GM21360 (cell line): ENCODE results near the gene SLIT1.

Experiments
- ATAC-seq: cut with Tn5 transposase; IDR thresholded peaks from one replicate; pipeline ENCODE4 v1.9.1; 2021; ENCODE audit warnings: mild to moderate bottlenecking, moderate library complexity; ENCODE audit not compliant: unreplicated experiment

Gene SLIT1

DNA sequence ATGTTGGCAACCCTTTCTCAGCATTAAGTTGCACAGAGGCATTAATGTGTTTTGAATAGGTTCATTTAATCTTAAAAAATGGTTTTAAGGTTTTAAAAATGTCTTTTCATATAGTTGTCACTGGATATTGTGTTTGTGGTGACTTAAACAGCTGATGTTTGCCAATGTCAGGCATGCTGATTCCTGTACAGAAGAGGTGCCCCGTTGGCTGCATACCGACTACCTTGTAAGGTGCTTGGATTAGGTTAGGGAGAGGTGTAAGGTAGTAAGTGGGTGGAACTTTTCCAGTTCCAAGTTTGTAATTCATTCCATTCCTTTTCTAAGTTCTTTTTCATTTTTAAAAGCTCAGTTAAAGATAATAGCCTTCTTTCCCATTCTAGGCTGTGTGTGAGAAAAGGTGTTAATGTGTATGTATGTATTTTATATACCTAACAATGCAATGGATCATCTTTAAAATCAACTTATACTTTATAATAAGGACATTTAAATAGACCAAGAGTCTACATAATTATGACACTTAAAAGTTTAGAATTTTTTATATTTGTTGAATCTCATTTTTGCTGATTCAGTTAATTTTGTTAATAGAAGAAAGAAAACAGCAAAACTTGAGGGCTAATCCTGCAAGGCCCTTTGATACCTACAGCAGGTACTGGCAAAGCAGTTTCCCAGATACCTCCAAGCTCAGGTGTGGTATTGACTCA lies 198.5 kb downstream of the SLIT1 start:
- ATAC-seq, result no peak

DNA sequence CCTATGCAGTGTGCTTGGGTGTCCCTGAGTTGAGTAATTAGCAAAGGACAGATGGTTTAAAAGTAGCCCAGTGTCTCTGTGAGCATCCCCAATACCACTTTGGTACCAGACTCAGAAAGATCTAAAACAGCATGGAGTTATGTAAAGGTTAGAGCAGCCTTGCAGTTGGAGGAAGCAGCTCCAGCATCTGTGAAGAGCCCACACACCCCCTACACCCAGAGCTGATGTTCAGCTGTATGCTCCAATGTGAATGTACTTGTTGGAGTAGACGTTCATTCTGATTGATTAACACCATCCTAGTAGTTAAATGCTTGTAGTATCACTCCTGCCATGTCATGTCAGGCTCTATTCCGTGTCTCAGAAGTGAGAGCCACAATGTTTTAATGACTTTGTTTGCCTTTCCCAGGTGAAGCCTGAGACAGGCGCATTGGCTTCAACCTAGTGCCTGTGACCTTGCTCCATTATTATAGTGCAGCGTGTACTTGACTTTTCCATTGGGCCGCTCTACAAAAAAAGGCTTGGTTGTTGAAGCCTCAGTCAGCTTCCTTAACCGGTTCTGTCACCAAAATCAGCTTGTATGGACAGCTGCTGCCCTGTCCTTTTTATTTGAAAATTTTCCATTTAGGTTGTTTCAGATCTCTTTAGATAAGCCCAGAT lies 199.4 kb downstream of the SLIT1 start:
- ATAC-seq, result no peak

- ATAC-seq, result no peak
Measured at GRCh38 chr10:96984541-96985131, 201.1 kb downstream of the SLIT1 start.

DNA sequence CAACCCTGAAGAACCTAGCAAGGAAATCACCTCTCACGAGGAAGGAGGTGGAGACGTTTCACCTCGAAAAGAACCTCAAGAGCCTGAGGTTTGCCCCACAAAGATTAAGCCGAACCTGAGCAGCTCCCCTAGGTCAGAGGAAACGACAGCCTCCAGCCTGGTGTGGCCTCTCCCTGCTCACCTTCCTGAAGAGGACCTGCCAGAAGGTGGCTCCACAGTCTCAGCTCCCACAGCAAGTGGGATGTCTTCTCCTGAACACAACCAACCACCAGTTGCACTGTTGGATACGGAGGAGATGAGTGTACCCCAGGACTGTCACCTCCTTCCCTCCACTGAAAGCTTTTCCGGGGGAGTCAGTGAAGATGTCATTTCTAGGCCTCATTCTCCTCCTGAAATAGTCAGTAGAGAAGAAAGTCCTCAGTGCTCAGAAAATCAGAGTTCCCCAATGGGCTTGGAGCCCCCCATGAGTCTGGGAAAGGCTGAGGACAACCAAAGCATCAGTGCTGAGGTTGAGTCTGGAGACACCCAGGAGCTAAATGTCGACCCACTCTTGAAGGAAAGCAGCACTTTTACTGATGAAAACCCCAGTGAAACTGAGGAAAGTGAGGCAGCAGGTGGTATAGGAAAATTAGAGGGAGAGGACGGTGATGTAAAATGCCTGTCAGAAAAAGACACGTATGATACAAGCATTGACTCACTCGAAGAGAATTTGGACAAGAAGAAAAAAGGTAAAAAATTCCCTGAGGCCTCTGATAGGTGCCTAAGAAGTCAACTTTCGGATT lies 203.4 kb downstream of the SLIT1 start:
- no peak for ATAC-seq

GRCh38 chr10:96978621-96979154 lies 207.1 kb downstream of the SLIT1 start:
- peak; percentile 71 for ATAC-seq

GRCh38 chr10:96975136-96975535 lies 210.6 kb downstream of the SLIT1 start:
- ATAC-seq, result no peak

- no peak for ATAC-seq
Measured at GRCh38 chr10:96973809-96974747, 211.7 kb downstream of the SLIT1 start.

DNA sequence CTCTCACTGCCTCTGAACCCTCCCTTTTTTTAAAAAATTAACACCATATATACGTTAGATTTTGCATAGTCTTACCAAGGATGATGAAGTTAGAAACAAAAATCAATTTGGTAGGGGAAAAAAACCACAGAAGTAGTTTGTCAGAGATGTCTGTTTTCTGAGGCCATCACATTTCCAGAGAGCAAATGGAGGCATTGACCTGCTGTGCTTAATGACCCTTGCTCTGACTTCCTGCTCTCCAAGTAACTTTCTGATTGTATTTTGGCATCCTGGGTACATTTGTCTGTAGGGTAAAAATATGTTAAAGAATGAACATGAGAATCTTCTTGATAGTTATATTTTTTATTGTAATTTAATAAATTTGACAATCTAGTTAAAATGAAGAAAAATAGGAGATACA lies 213.5 kb downstream of the SLIT1 start:
- ATAC-seq, result no peak

DNA sequence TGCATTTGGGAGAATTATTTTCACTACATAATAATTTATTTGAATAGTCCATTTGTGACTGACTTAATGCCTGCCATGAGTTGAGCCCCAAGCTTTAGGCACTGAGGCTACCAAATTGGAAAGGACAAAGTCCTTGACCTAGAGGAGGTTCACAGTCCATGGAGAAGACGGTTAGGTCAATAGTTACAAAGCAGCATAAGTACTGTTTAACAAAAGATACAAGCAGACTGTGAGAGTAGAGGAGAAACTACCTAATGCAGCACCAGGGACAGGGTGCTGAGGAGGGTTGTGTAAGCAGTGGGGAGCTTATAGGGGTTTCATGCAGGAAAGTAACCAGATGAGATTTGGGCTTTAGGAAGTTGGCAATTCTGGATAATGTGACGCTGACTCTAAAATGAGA lies 214.4 kb downstream of the SLIT1 start:
- ATAC-seq, result no peak

DNA sequence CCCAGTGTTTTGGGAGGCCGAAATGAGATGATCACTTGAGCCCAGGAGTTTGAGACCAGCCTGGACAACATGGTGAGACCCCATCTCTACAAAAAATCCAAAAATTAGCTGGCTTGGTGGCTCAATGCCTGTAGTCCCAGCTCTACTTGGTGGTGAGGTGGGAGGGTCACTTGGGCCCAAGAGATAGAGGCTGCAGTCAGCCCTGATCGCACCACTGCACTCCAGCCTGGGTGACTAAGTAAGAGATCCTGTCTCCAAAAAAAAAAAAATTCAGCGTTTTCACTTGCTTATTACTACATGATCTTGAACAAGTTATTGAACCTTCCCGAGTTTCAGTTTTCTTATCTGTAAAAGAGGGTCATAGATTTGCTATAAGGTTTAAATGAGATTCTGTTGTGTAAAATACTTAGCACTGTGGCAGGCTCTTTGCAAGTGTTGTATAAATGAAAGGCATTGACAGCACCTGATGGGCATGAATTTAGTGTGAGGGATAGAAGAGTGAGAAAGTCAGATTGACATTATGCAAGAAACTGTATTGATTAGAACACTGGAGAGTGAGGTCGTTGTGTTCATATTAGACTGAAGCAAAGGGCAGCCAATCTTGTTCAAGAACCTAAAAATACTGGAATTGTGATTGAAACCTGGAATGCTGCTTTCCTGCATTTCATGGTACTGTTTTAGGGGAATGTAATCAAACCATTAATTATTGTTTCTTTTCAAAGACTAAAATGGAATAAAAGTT lies 216.9 kb downstream of the SLIT1 start:
- no peak for ATAC-seq

- ATAC-seq, result no peak
Measured at GRCh38 chr10:96967847-96968246, 217.9 kb downstream of the SLIT1 start.

- ATAC-seq, result no peak
Measured at GRCh38 chr10:96964131-96964530, 221.6 kb downstream of the SLIT1 start.

DNA sequence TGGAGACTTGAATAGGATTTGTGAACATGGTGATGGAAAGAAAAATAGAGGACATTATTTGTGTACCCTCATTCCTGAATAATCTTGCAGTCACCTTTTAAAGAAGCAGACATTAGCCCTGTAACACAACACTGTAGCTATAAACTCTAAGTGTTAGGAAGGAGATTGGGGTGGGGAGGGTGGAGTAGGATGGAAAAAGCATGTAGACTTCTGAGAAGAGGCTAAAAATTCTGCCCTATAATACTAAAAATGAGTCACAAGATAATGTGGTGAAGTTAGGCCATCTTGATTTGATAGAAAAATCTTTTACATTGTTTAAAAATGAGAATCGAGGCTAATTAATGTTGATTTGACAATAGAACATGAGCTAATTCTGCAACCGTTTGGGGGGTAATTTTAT lies 224.9 kb downstream of the SLIT1 start:
- ATAC-seq, result no peak

GRCh38 chr10:96959733-96960132 lies 226.0 kb downstream of the SLIT1 start:
- ATAC-seq, result no peak

DNA sequence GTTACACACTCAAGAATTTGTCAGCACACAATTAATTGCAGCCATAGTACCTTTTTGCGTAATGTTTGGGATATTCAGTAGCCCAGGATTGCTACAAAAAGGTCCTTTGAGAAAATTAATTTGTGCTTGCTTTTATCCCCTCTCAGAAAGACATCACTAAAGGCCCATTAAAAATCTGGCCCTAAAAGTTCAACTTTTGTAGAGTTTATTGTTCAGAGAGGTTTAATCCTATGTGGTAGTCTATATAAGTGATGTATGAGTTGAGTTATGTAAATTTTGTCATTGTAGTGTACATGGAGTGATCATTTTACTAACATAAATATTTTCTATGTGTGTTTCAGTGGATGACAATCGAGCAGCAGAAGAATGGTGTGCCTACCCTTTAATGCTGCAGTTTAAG lies 227.7 kb downstream of the SLIT1 start:
- no peak for ATAC-seq

DNA sequence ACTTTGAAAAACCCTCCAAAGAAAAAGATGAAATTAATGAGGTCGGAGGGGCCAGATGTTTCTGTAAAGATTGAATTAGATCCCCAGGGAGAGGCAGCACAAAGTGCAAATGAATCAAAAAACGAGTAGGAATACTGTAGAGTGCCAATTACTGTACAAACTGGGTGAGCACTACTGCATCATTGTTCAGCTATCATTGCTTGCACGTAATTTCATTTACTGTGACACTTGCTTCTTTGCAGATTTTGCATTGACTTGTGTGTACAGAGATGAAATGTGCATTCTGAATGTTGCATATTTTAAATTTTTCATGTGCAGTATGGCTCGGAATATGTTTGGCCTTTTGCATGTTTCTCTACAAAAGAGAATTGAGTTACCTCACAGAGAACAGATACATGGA lies 230.0 kb downstream of the SLIT1 start:
- ATAC-seq, result no peak

DNA sequence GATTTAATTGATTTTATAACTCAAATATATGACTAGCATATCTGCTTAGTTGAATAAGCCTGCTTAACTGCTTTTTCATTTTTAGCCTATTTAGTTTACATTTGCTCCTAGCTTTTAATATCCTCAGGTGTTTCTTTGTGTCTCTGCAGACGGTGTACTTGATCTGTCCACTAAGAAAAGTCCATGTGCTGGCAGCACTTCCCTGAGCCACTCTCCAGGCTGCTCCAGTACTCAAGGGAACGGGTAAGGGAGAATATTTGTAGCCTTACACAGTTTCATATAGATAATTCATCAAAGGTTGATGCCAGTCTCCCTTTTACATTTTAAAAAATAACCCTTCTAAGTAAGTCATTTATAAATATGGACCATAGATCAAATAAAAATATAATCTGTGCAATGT lies 233.8 kb downstream of the SLIT1 start:
- no peak for ATAC-seq

DNA sequence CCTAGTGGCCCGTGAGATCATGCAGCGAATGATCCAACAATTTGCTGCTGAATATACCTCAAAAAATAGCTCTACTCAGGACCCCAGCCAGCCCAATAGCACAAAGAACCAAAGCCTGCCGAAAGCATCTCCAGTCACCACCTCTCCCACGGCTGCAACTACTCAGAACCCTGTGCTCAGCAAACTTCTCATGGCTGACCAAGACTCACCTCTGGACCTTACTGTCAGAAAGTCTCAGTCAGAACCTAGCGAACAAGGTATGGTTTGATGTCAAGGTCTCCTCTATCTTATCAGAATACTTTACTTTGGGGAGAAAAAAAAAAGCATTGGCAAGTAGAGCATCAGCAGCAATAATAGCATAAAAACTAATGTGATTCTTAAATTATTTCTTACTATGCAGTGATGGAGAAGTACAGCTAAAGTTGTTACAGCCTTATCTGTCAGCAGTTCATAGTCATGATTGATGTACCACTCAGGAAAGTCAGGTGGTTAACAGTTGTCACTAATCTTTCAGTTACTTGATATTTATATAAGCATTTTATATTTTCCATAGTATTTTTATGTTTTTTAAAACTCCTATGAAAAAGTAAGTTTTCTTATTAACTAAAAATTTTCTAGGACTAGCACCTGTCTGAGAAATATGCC lies 236.6 kb downstream of the SLIT1 start:
- no peak for ATAC-seq
